Measurements from ENCODE around the gene EEF1AKMT2. TPM values are rescaled to one million over a fixed set of nuclear protein-coding genes. Genes with fewer than 3 reads are reported as not detected.
"Not testable (repeated sequence)": the region's sequence is repeated elsewhere in the genome, so short reads cannot be mapped to it uniquely, and the experiment has no call there.

EEF1AKMT2 gene
- total RNA-seq, 4 donors from 2014 or later: 9.1 to 18.6 (median 10.5) TPM

DNA sequence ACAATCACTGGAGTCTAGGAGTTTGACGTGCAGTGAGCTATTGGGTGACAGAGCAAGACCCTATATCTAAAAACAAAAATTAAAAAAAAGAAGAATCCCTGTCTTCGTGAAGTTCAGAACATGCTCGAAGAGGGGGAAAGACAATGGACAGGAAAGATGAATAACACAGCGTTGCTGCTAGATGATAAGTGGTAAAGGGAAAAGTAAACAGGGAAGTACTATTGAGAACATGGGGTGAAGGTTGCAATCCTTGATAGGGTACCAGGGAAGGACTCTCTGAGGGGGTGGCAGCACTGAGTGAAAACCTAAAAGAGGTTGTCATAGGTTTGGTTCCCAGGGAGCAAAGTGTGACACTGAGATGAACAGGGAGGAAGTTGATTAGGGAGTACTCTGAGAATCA lies 7.1 kb upstream of the EEF1AKMT2 start:
- H3K4me1 ChIP-seq: peaks cover 0 to 18% (median 10%) of the 10 kb centered on the region in 3 donors
- no peak for ATAC-seq

DNA sequence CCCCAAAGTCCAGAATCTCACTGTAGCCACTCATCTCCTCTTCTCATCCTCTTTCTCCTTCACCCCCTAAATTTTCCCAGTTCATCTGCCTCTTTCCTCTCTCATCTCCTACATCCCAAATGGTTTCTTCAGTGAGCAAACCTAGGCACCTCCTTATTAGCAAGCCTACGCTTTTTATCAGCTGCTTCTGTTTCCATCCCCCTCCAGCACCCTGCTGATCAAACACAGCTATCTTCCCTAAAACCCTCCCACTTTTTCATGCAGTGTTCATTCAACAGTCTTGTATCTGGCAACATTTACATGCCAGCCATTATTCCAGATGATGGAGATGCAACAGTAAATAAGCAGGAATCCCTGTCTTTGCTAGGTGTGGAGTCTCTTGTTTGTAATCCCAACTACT lies 6.7 kb upstream of the EEF1AKMT2 start:
- TF ChIP-seq EP300 (IDR thresholded peaks at IDR 0.05) (no peak), POLR2AphosphoS5 (IDR thresholded peaks at IDR 0.05) (no peak), POLR2A (IDR thresholded peaks at IDR 0.05) (no peak)
- TF ChIP-seq, protein P1, sequence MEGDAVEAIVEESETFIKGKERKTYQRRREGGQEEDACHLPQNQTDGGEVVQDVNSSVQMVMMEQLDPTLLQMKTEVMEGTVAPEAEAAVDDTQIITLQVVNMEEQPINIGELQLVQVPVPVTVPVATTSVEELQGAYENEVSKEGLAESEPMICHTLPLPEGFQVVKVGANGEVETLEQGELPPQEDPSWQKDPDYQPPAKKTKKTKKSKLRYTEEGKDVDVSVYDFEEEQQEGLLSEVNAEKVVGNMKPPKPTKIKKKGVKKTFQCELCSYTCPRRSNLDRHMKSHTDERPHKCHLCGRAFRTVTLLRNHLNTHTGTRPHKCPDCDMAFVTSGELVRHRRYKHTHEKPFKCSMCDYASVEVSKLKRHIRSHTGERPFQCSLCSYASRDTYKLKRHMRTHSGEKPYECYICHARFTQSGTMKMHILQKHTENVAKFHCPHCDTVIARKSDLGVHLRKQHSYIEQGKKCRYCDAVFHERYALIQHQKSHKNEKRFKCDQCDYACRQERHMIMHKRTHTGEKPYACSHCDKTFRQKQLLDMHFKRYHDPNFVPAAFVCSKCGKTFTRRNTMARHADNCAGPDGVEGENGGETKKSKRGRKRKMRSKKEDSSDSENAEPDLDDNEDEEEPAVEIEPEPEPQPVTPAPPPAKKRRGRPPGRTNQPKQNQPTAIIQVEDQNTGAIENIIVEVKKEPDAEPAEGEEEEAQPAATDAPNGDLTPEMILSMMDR (IDR thresholded peaks at IDR 0.05): no peak
- Histone ChIP-seq H3K9me3 (no peaks in the 10 kb centered on the region), H3K36me3 (no peaks in the 10 kb centered on the region), H3K27me3 (no peaks in the 10 kb centered on the region), H3K4me3 (no peak overlapping the region), H3K27ac (no peak overlapping the region), H3K4me1 (peaks cover 0 to 14% (median 7%) of the 10 kb centered on the region in 3 donors)
- ATAC-seq: no peak
- 83 to 87% methylated on average over 1 of the region's 1 CpG for WGBS, 2 donors (ENCODE audit: low coverage in 1 of 2)

More for the DNA sequence above, 7.1 kb upstream of the EEF1AKMT2 start:
- no peaks in the 10 kb centered on the region for H3K9me3 ChIP-seq
- H3K4me3 ChIP-seq: no peak overlapping the region
- H3K36me3 ChIP-seq: no peaks in the 10 kb centered on the region
- H3K27me3 ChIP-seq: no peaks in the 10 kb centered on the region
- no peak overlapping the region for H3K27ac ChIP-seq
- 44 to 73% methylated on average over 3 to 4 of the region's 4 CpGs for WGBS, 2 donors (ENCODE audit: low coverage in 1 of 2)
- no peak for TF ChIP-seq POLR2A (IDR thresholded peaks at IDR 0.05)
- TF ChIP-seq POLR2AphosphoS5 (IDR thresholded peaks at IDR 0.05): no peak
- TF ChIP-seq, protein P1 (IDR thresholded peaks at IDR 0.05): no peak

DNA sequence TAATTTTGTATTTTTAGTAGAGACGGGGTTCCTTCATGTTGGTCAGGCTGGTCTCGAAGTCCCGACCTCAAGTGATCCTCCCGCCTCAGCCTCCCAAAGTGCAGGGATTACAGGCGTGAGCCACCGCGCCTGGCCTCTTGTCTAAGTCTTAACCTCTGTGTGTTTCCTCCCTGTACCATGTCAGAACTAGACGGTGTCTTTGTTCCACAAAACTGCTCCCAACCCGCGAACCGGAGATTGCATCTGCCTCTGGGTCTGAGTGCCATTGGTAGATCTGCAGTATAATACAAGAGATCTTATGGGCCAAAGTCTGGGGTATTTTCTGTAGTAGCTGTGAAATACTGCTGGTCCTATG lies 1.3 kb upstream of the EEF1AKMT2 start:
- no peaks in the 10 kb centered on the region for H3K27me3 ChIP-seq
- ATAC-seq: no peak
- H3K4me1 ChIP-seq: peaks cover 0 to 26% (median 7%) of the 10 kb centered on the region in 3 donors
- H3K27ac ChIP-seq: no peak overlapping the region
- H3K36me3 ChIP-seq: peaks cover 0 to 14% of the 10 kb centered on the region in 2 donors
- peak overlapping the region in 1 of 2 donors; percentile 97 for H3K4me3 ChIP-seq
- 89 to 97% methylated on average over 4 to 7 of the region's 11 CpGs for WGBS, 2 donors (ENCODE audit: low coverage in 1 of 2)
- no peak for TF ChIP-seq POLR2AphosphoS5 (IDR thresholded peaks at IDR 0.05)
- no peak for TF ChIP-seq POLR2A (IDR thresholded peaks at IDR 0.05)
- TF ChIP-seq EP300 (IDR thresholded peaks at IDR 0.05): no peak
- TF ChIP-seq, protein P1 (IDR thresholded peaks at IDR 0.05): no peak
- H3K9me3 ChIP-seq: no peaks in the 10 kb centered on the region

DNA sequence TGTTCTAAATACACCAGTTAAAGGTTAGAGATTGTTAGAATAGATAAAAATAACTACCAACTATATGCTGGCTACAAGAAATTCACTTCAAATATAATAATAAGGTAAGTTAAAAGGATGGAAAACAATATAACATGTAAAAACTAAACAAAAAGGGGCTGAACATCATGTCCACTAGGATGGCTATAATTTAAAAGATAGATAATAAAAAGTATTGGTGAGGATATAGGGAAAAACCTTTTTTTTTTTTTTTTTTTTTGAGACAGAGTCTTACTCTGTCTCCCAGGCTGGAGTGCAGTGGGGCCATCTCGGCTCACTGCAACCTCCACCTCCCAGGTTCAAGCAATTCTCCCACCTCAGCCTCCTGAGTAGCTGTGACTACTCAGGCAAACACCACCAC lies 8.8 kb downstream of the EEF1AKMT2 start:
- 100% methylated on average over 1 of the region's 1 CpG for WGBS, 2 donors (ENCODE audit: low coverage in 1 of 2)
- H3K27me3 ChIP-seq, H3K4me1 ChIP-seq, ATAC-seq, H3K4me3 ChIP-seq, H3K9me3 ChIP-seq, H3K27ac ChIP-seq: not testable (repeated sequence)
- H3K36me3 ChIP-seq: peaks cover 0 to 83% of the 10 kb centered on the region in 2 donors

DNA sequence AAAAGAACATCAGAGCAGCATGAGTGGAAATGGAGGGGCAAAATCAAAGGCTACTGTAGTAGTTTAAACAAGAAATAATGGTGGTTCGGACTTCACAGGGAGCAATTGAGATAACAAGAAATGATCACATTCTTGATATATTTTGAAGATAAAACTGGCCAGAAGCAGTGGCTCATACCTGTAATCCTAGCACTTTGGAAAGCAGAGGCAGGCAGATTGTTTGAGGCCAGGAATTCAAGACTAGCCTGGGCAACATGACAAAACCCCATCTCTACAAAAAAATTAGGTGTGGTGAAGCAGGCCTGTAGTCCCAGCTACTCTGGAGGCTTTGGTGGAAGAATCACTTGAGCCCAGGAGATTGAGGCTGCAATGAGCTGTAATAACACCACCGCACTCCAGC lies 22.9 kb downstream of the EEF1AKMT2 start:
- no peak for TF ChIP-seq POLR2AphosphoS5 (IDR thresholded peaks at IDR 0.05)
- TF ChIP-seq EP300 (IDR thresholded peaks at IDR 0.05): no peak
- TF ChIP-seq POLR2A (IDR thresholded peaks at IDR 0.05): no peak
- TF ChIP-seq, protein P1 (IDR thresholded peaks at IDR 0.05): no peak
- H3K36me3 ChIP-seq: peaks cover 0 to 76% of the 10 kb centered on the region in 2 donors
- no peaks in the 10 kb centered on the region for H3K27me3 ChIP-seq
- no peak overlapping the region for H3K27ac ChIP-seq
- no peaks in the 10 kb centered on the region for H3K9me3 ChIP-seq
- WGBS, 2 donors (ENCODE audit: low coverage in 1 of 2): 85 to 86% methylated on average over 1 of the region's 2 CpGs
- H3K4me3 ChIP-seq: no peak overlapping the region
- H3K4me1 ChIP-seq: no peaks in the 10 kb centered on the region
- ATAC-seq: no peak
